GM12864 (cell line): ENCODE data around the gene PKLR.

Source experiments
- DNase-seq: peaks from one replicate; pipeline ENCODE4 v3.0.0-alpha.2; 2011; ENCODE audit warnings: low read depth
- H3K4me3 ChIP-seq: 2 replicates; pipeline ENCODE4 v1.5.1; 2011; ENCODE audit warnings: mild to moderate bottlenecking, low read depth, low read length, control low read depth
- TF ChIP-seq, protein P1 (sequence below): IDR thresholded peaks from 2 replicates; pipeline ENCODE4 v1.5.1; 2011; ENCODE audit warnings: low read depth, mild to moderate bottlenecking, moderate library complexity, low read length, control low read depth, inconsistent platforms; ENCODE audit errors: missing control alignments

The PKLR gene

DNA sequence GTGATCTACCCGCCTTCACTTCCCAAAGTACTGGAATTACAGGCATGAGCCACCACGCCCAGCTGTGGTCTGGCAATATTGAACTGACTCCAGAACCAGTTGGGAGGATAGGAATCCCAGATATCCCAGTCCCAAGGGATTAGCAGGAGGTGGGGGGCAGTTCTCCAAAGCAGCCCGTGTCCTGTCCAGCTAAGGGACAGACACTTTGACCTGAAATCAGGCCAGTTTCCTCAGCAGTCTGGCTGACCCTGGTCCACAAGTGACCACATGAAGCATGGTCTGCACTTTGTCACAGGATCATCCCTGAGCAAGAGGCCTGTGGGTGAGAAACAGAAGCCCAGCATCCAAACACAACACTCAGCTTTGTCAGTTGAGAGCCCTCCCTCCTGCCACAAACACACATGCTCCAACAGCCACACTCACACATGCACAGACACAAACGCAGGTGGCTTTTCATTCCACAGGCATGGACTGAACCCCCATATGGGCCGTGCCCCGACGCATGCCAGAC is 4.7 kb upstream of the PKLR start:
- TF ChIP-seq, protein P1, sequence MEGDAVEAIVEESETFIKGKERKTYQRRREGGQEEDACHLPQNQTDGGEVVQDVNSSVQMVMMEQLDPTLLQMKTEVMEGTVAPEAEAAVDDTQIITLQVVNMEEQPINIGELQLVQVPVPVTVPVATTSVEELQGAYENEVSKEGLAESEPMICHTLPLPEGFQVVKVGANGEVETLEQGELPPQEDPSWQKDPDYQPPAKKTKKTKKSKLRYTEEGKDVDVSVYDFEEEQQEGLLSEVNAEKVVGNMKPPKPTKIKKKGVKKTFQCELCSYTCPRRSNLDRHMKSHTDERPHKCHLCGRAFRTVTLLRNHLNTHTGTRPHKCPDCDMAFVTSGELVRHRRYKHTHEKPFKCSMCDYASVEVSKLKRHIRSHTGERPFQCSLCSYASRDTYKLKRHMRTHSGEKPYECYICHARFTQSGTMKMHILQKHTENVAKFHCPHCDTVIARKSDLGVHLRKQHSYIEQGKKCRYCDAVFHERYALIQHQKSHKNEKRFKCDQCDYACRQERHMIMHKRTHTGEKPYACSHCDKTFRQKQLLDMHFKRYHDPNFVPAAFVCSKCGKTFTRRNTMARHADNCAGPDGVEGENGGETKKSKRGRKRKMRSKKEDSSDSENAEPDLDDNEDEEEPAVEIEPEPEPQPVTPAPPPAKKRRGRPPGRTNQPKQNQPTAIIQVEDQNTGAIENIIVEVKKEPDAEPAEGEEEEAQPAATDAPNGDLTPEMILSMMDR = no peak
- H3K4me3 ChIP-seq = no peak overlapping the region
- DNase-seq = no peak

DNA sequence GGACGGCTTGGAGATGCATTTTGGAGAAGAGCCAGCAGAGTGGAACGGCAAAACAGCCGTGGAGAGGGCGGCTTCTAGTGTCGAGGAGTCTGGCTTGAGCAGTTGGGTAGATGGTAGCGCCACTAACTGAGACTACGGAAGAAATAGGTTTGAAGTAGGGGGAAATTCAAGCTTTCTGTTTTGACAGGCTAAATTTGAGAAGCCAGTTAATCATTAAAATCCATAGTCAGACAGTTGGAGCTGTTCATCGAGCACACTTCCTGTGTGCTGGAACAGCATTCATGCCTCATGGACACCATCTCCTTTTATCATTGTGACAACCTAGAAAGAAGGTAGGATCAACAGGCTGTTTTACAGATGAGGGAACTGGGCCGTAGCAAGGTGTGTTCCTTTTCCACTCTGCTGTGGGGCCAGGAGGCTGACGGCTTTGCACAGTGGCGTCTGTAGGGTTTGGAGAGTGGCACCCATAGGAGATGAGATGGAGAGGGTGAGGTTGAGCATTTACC is 3.4 kb upstream of the PKLR start:
- no peak for DNase-seq

DNA sequence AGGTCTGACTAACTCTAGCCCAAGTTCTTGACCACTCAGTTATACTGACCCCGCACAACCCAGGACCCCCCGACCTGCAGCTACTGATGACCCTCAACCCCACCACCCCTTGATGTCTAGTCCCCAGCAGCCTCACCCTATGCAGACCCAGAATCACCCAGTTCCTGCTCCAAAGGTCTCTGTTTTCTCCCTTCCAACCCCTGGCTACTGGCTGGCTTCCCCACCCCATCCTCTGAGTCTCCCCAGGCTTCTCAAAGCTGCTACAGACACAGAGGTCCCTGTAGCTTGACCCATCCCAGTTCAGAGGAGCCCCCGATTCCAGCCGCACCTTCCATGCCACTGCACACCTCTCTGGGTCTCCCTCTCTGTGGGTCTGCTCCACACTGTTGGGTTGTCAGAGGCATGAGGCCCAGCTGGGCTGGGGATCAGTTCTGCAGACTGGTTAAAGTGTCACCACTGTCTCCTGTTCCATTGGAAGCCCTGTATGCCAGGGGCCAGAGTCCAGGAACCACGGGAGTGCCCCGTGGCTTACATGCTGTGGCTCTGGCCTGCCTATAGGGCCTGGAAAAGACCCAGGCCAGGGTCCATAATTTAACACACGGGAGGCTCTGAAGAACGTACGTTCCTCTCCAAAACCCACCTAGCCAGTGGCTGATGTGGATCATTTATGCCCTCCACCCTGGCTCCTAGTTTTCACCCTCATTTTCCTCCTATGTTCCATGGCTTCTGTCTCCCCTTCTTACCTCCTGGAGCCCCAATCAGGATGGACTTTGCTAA is 497 bp downstream of the PKLR start:
- TF ChIP-seq, protein P1 = no peak
- no peak for DNase-seq

More for the DNA sequence above, 3.4 kb upstream of the PKLR start:
- TF ChIP-seq, protein P1 = no peak
- H3K4me3 ChIP-seq = no peak overlapping the region

DNA sequence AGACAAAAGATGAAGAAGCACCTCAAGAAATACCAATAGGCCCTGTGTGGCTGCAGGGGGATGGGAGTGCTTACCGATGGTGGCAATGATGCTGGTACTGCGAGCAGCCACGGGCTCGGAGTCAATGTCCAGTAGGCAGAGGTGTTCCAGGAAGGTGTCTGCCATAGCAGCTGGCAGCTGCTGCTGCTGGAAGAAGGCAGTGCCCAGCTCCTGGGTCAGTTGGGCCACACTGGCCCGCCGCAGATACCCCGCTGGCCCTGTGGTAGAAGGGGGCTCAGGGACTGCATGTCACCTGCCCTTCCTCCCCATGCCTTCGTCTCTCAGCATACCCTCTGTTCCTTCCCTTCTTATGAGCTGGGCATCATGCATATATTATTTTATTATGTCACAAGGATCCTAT is 1.2 kb downstream of the PKLR start:
- DNase-seq = no peak
- H3K4me3 ChIP-seq = no peak overlapping the region
- TF ChIP-seq, protein P1 = no peak

More for the DNA sequence above, 497 bp downstream of the PKLR start:
- no peak overlapping the region for H3K4me3 ChIP-seq

DNA sequence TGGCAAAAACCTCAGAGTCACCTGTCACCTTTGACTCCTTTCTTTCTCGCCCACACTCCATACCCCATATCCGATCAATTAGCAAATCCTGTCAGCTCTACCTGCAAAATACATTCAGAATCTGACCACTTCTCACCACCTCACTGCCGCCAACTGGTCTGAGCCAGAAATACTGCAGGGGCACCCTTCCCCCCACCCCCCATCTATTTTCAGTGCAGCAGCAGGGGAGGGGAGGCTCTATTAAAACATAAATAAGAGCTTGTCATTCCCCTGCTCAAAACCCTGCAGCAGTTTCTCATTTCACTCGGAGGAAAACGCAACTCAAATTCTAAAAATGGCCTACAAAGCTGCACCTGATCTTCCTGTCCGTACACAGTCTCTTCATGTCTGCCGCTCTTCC is 3.9 kb downstream of the PKLR start:
- H3K4me3 ChIP-seq = no peak overlapping the region
- DNase-seq = no peak
- TF ChIP-seq, protein P1 = no peak

DNA sequence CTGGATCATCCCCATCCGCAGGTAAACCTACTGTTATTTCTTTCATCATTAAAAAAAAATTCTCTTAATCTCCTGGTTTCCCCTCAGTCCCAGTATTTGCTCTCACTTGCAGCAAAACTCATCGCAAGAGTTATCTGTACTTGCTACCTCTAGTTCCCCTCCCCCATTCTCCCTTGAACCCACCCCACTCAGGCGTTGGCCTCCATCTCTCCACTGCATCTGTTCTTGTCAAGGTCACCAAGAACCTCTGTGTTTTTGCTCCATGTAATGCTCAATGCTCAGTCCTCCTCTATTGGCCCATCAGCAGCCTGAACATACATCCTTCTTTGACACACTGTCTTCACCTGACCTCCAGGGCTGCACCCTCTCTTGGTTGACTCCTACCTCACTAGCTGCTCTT is 4.6 kb downstream of the PKLR start:
- TF ChIP-seq, protein P1 = no peak
- H3K4me3 ChIP-seq = no peak overlapping the region
- no peak for DNase-seq

DNA sequence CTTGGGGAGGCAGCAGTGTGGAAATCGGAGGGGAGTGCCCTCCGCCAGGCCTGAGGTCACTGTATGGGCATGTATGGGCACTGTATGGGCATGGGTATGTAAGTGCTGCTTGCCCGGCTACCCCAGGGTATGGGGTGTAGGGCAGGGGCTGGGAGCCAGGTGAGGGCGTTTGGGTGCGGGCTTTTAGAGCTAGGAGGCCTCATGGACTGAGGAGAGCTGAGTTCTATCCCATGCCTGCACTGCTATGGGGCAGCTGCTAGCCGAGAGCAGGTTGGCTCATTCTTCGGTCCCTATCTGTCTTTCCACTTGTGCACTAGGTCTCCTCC is 5.3 kb downstream of the PKLR start:
- DNase-seq = no peak
- H3K4me3 ChIP-seq = no peak overlapping the region
- TF ChIP-seq, protein P1 = no peak
